Endometrial microvascular endothelial cells (primary cell): Measurements from ENCODE around the gene ZFR2. TPM values are rescaled to one million over a fixed set of nuclear protein-coding genes. Genes with fewer than 3 reads are reported as not detected.

Experiments used
- in situ Hi-C: cut with HindIII; loops from 2 replicates; pipeline ENCODE4 v1.10.0; 2017; ENCODE audit warnings: low sequenced_read_pairs, low pct_unique_long_range_greater_than_20kb; ENCODE audit errors: inconsistent ontology term
- total RNA-seq: library from RNA; depleted of rRNA; stranded (reverse); fragments of >200 nt; gene quantifications from one replicate; pipeline ENCODE4 v1.2.3, GENCODE V29; 2015; ENCODE audit errors: inconsistent ontology term

ZFR2 gene
- total RNA-seq, 1 donor from 2014 or later, result not detected

DNA sequence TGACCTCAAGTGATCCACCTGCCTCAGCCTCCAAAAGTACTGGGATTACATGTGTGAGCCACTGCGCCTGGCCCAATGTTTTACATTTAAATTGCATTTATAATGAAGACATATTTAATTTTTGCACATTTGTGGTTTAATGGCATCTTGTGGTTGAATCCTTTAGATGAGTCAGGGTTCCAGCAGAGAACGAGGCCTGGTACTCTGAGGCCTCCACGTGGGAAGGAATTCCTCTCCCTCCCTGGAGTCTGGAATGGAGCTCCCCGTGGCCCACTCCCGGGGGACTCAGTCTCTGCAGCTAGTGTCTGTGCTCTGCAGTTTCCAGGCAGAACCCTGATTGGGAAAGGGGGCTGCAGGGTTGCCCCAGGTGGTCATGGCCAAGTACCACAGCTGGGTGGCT lies 24.2 kb downstream of the ZFR2 start:
- in situ Hi-C loops, result no loop called here

DNA sequence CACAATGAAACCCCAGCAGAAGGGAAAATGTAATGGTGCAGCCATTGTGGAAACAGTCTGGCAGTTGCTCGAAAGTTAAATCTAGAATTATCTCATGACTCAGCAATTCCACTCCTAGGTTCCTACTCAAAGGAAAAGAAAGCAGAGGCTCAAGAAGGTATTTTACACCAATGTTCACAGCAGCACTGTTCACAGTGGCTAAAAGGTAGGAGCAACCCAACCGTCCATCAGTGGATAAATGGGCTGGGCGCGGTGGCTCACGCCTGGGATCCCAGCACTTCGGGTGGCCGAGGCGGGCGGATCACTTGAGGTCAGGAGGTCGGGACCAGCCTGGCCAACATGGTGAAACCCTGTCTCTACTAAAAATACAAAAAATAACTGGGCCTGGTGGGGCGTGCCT lies 25.9 kb downstream of the ZFR2 start:
- in situ Hi-C loops, result no loop called here

DNA sequence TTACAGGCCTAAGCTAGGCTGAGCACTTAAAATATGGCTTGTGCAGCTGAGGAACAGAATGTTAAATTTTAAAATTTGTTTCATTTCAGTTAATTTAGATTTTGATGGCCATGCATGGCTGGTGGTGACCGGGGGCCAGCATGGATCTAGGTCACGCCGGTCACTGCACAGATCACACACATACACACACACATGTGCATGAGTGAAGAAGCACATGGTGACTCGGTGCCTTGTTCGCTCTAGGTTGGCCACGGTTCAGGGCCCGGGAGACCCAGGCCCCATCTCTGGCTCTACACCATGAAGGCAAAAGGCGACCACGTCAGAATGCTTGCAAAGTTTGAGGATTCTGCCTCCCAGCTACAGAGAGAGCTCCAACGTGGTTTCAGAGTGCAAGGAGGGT lies 28.0 kb downstream of the ZFR2 start:
- in situ Hi-C loops, result no loop called here

DNA sequence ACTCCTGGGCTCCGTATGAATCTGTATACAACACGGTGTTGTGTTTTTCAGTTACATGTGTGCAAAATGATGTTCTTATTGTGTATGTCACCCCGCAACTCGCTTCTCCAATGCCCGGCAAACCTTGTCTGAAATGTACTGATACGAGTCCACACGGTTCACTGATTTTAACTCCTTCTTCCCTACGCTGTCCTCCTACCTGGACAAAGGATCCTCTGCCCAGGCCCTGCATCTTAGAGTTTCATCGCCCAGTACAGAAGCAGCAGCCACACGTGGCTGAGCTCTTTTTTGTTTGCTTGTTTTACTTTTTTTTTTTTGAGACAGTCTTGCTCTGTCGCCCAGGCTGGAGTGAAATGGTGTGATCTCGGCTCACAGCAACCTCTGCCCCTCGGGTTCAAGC lies 28.9 kb downstream of the ZFR2 start:
- in situ Hi-C loops, result no loop called here

DNA sequence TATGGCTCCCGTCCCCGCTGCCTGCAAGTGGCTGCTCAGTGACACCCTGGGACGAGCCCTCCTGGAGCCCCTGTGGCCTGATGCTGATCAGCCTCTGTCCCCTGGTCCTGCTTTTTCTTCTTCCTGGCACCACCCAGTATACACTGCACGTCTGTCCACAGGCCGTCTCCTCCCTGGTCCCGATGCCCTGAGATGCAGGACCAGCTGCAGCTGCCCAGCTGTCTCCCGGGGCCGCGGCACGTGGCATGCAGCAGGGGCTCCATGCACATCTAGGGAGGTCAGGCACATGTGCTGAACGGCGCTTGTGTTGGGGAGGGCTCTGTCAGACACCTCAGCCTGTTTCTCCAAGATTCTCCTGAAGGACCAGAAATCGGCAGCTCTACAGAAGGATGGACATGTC lies 30.2 kb downstream of the ZFR2 start:
- in situ Hi-C loops, result no loop called here

DNA sequence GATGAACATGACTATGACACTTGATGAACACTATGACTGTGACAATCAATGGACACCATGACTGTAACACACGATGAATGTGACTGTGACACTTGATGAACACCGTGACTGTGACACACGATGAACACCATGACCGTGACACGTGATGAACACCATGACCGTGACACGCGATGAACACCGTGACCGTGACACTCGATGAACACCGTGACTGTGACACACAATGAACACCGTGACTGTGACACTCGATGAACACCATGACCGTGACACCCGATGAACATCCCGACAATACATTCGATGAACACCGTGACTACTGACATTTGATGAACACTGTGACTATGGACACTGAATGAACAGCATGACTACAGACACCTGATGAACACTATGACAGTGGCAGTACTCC lies 30.9 kb downstream of the ZFR2 start:
- in situ Hi-C loops, result no loop called here

DNA sequence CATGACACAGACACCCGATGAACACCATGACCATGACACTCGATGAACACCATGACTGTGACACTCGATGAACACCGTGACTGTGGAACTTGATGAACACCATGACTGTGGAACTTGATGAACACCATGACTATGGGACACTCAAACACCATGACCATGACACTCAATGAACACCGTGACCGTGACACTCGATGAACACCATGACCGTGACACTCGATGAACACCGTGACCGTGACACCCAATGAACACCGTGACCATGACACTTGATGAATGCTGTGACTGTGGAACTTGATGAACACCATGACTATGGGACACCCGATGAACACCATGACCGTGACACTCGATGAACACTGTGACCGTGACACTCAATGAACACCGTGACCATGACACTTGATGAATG lies 31.5 kb downstream of the ZFR2 start:
- in situ Hi-C loops, result no loop called here

DNA sequence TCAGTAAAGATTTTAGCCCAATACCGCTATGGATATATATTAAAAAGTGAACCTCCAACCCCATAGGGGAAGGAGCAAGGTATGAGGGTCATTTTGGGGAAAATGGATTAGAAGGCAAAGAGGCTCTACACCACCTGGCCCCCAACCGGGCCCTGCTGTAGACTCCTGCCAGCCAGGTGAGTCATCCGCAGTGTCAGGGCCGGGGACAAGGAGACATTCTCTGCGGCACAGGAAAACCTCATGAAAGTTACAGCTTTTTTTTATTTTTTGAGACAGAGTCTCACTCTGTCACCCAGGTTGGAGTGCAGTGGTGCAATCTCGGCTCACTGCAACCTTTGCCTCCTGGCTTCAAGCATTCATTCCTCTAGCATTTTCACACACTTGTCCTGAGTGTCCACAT lies 32.0 kb downstream of the ZFR2 start:
- in situ Hi-C loops, result no loop called here

DNA sequence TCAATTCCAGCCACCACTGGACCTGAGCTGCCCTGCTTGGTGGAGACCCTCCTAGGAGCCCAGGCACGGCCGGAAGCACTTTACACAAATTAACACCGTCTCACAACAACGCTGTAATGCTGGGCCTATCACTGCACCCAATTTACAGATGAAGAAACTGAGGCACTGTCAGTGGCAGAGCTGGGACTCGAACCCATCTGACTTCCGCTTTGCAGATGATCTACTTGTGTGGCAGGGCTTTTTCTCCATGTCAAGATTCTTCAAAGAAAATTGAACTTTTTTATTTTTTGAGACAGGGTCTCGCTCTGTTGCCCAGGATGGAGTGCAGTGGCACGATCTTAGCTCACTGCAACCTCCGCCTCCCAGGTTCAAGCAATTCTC lies 33.8 kb downstream of the ZFR2 start:
- in situ Hi-C loops, result no loop called here

DNA sequence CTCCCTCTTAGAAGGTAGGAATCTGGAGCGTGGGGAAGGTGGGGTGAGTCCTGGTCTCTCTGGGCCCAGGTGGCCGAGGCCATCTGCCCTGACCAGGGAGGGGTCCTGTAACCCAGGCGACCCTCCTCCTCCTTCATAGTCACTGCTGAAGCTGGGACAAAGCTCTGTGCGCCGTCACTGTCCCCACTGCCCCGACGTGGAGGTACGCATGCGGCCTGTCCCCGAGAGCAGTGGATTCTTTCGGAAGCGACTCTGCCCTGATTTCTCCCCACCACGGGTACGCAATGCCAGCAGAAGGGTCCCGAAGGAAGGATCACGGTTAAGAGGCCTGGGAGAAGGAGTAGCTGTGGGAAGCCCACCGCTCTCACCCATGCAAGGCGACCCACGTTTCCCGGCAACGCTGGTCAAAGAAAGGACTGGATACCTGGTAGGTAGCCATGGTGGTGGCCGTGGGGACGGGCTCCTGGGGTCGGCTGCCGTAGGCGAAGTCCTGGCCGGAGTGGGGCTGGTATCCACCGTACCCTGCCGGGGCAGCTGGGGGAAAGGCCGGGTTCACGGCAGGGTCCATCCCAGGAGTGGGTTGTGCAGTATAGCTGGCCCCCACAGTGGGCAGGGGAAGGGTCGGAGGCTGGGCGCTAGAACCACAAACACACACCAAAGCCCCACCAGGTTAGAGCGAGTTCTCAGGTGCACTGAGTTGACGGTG lies 34.3 kb downstream of the ZFR2 start:
- in situ Hi-C loops, result no loop called here

DNA sequence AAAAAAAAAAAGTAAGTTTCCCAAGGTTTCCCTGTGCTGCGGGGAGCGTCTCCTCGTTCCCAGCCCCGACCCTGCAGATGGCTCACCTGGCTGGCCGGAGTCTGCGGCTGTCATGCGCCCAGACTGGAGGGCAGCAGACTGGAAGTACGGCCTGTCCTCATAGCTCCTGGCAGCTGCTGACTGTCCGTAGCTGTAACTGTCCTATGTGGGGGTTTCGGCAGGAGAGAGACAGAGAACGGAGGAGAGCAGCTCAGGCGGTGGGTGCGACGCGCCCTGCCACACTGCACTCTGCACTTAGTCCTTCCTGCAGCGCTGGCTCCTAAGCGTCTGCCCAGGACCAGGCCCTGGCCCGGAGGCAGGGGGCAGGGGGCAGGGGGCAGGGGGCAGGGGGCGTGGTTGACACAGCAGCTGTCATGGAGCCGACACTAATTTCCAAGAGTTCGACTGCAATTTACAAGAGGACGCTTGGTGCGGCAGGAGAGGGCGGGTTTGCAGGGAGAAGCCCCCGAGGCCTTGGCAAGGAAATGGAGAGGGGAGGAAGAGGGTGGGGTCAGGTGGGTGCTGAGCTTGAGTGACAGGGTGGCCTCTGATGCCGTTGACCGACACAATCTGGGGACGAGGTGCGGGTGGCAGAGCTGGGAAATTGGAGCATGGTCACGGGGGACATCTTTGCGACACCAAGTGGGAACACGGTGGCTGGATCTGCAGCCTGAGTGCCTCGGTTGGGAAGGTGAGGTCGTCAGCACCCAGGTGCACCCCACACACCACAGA lies 35.1 kb downstream of the ZFR2 start:
- in situ Hi-C loops, result no loop called here

DNA sequence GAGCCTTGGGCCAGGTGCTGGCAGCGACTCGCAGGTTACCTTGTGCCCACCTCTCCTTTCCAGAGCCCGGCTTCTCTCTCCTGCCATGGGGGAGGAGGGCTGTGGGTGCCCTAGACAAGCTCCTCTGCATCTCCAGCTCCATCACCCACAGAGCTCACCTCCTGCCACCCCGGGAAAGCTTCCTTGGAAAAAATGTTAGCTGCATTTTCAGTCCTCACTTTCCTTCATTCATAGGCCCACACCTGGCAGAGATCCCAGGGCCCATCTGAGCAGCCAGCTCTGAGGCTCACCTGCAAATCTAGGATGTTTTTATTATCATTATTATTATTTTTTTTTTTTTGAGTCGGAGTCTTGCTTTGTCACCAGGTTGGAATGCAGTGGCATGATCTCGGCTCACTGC lies 36.8 kb downstream of the ZFR2 start:
- in situ Hi-C loops, result no loop called here

DNA sequence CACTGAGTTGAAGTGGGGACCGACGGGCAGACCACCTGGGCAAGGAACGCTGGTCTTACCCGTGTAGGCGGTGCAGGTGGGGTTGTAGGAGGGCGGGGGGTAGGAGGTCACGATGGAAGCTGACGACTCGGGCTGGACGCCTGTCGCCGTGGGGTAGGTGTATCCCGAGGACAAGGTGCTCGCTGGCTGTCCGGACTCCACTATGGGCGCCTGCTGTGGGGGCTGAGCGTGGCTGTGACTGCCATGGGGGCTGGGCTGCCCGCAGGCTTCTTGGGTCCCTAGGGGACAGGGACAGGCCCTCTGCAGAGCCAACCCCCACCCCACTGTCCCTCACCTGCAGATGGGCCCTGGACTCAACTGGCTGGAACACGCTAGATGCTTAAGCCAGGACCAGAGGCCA lies 37.2 kb downstream of the ZFR2 start:
- in situ Hi-C loops, result no loop called here

DNA sequence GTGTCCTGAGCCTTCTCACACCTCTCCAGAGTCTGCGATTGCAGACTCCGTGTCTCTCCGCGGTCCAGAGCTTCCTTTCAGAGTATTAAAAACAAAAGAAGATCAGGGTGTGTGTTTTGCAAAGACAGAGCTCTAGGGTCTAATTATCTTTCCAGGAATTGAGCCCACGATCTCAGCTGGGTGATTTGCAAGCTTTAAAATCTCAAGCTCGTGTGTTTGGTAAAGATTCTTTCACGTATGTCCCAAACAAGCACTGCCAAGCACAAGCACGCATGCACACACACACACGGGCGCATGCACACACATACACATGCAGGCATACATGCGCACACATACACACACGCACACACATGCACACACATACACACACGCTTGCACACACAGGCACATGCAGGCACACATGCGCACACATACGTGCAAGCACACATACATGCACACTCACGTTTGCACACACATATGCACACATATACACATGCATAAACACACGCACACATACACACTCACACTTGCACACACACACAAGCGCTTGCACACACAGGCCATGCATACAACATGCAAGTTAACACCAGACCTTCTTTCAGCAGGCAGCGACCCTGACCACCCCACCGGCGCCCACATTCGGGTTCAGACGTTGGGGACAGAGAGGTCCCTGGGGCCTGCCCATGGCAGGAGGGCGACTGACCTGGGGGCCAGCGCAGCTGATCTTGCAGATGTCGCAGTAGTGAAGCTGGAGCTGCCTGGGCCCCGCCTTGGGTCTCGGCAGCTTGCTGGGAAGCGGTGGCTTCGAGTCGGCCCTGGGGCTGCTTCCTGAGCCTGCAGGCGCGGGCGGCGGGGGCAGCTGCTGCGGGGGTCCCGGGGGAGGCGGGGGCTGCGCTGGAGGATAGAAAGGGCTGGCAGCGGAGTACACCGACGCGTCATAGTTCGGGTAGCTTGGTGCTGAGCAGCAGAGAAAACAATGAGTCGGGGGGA lies 37.9 kb downstream of the ZFR2 start:
- in situ Hi-C loops, result no loop called here

DNA sequence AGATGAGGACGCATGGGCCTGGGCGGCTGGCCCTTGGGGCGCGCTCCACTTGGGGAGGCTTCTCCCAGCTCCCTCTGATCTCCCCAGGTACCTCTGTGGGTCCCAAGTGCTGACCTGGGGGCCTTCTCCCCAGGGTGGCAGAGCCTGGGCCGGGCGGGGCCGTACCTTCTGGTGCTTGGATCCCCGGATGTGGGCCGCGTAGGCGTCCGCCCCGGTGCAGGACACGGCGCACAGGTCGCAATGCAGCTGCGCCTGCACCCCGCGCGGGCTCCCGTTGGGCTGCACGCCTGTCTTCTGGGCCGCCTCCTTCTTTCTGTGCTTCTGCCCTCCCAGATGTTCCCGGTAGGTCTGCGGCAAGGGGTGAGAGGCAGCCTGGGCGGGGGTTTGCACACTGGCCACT lies 41.5 kb downstream of the ZFR2 start:
- in situ Hi-C loops, result no loop called here

DNA sequence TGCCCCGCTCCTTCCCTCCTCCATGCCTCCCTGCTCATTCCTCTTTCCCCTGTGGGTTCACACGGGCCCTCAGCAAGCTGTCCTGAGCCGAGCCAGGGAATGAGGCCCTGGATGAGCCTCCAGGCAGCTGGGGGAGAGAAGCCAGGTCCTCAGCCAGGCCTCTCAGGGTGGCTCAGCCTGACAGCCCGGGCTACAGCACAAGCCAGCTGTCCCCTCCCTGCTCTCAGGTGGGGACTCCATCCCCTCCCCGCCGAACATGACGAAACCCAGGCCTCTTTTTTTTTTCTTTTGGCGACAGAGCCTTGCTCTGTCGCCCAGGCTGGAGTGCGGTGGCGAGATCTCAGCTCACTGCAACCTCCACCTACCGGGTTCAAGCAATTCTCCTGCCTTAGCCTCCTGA lies 42.7 kb downstream of the ZFR2 start:
- in situ Hi-C loops, result no loop called here

DNA sequence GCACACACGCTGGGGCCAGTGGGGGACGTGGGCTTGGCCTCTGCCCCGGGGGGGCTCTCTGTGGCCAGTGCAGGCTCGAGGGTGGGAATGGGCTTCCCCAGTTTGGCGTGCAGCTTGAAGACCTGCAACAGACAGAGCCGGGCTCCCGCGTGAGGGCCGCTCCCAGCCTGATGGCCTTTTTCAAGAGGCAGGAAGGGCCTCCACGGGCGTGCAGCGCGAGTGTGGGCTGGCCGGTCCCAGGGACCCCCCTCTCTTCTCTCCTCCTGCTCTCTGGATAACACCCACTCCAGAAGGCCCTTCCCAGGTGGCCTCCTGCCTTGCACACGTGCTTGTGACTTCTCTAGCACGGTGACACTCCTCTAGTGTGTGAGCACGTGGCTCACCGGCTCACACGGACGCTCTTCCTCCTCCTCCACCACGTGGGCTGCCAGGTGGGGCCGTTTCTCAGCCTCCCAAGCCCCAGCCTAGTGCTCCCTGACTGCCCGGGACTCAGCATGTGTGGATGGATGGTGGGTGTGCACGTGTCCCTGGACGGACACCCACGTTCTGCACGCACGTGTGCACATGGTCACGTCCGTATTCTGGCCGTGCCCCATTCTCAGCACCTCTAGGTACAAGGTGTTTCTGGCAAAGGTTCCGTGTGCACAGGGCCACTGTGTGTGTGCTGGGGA lies 43.4 kb downstream of the ZFR2 start:
- in situ Hi-C loops, result no loop called here

DNA sequence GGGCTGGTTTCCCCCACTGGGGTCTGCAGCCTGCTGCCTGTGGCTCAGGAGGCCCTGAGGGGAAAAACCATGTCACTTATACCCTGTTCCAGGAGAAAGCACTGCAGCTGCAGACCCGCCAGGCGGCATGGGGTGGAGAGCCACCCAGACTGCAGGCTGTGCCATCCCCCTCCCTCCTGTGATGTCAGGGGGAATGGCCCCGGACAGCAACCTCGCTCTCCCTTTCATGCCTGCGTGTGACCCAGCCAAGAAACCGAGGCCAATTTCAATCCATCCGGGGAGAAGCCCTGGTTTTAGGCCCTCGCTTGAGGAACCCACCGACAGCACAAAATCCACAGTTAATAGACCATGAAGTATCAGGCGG lies 45.5 kb downstream of the ZFR2 start:
- in situ Hi-C loops, result no loop called here

DNA sequence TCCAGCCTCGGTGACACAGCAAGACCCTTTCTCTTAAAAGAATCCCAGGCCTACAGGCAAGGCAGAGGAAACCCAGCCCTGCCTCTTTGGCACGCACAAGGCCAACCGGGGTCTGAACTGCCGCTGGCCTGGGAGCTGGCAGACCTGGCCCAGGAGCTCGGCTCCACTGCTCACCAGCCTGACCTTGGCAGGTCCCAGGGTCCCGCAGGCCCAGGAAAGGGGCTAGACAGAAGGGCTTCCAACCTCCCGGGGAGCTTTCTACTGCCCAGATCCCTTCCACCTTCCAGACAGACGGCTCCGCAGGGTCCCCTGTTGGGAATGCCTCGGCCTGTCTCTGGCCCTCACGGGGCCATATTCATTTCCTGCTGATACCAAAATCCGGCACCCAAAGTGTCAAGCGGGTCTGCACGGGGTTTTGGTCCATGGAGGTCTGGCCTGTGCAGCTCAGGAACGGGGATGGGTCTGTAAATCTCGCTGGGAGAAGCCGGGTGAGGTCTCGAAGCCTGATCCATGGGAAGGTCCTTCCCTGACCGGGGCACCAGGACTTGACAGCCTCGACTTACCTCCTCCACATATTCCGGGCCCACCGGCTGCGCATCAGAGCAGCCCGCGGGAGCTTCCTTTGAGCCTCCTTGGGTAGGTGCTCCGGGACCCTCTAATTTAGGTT lies 46.0 kb downstream of the ZFR2 start:
- in situ Hi-C loops, result no loop called here
